ENCODE results near the gene DBNDD1.

GRCh38 chr16:89965447-89966225, 53.6 kb downstream of the DBNDD1 start:
- TF ChIP-seq CTCF (IDR thresholded peaks at IDR 0.05), result no peak
- TF ChIP-seq POLR2A (IDR thresholded peaks at IDR 0.05), result no peak

All from thyroid gland (tissue), 4 donors.